ENCODE measurements around the gene MCTP2. TPM values are rescaled to one million over a fixed set of nuclear protein-coding genes. Genes with fewer than 3 reads are reported as not detected.

Gene MCTP2
- polyA plus RNA-seq, 1 experiment = 9.5 TPM

DNA sequence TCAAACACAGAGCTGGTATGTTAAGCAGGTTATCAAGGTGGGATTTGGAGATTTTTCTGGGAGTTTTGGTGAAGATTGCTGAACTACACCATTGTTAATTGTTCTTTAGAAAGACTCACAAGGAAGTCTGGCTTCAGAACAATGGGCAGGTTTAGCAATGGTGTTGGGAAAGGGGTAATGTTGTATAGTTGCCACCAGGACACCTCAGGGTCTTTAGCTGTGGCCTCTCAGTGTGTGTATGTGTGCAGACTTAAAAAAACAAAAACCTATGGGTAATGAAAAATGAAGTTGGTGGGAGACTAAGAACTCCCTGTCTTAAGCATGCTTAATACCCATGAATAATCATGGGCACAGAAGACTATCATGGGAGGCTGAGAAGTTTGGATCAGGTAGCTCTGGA, 91.7 kb downstream of the MCTP2 start:
- no peaks in the 10 kb centered on the region for H3K27me3 ChIP-seq (ENCODE audit: control insufficient read depth, insufficient read depth, low read length)
- no peaks in the 10 kb centered on the region for H3K36me3 ChIP-seq (ENCODE audit: control insufficient read depth, insufficient read depth, low read length)
- no peak for DNase-seq (ENCODE audit: low read depth)
- TF ChIP-seq, protein P1, sequence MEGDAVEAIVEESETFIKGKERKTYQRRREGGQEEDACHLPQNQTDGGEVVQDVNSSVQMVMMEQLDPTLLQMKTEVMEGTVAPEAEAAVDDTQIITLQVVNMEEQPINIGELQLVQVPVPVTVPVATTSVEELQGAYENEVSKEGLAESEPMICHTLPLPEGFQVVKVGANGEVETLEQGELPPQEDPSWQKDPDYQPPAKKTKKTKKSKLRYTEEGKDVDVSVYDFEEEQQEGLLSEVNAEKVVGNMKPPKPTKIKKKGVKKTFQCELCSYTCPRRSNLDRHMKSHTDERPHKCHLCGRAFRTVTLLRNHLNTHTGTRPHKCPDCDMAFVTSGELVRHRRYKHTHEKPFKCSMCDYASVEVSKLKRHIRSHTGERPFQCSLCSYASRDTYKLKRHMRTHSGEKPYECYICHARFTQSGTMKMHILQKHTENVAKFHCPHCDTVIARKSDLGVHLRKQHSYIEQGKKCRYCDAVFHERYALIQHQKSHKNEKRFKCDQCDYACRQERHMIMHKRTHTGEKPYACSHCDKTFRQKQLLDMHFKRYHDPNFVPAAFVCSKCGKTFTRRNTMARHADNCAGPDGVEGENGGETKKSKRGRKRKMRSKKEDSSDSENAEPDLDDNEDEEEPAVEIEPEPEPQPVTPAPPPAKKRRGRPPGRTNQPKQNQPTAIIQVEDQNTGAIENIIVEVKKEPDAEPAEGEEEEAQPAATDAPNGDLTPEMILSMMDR (IDR thresholded peaks at IDR 0.05; ENCODE audit: insufficient read depth, low read depth, low read length) = no peak
- no peak overlapping the region for H3K4me3 ChIP-seq (ENCODE audit: low read depth, low read length)
- ChIA-PET CTCF (interaction anchor here (1.0 to 9.0 kb wide), 16 partner anchors 9 to 1293 kb away, joined by 3 to 336 read pairs (median 6); partner anchors contain the start of gene MCTP2), POLR2A (no interaction called here)

DNA sequence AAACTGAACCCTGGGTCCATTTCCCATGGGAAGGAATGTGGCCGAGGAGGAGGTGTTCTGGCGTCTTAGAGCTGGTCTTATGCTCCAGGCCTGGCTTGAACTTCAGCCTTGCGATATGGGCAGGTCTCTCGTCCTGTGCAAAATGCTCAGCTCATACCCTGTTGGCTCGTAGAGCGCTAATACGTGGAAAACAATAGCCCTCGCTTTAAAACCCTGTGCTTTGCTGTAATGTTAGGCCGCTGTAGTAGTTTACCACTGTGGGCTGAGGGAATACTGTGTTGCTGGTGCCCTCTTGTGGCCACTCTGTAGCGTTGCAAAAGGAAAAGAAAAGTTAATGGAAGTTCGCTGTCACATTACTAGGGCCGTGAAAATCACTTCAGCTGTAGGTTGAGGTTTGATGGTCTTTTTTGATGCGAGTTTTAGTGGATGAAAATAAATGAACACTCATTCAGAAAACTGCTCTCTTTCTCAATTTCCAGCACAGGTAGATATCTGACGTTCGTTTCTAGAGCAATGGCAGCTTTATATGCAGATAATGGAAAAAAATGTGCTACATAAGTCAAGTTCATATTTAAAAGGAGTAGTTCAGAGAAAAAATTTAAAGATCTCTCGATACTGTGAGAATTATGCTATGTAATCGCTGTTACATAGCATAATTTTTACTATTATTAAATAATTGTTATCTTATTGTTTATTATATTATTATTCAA, 92.9 kb downstream of the MCTP2 start:
- TF ChIP-seq, protein P1 (IDR thresholded peaks at IDR 0.05; ENCODE audit: insufficient read depth, low read depth, low read length) = peak; percentile 90

GRCh38 chr15:94324835-94325767, 93.7 kb downstream of the MCTP2 start:
- ChIA-PET POLR2A (no interaction called here), CTCF (interaction anchor here (0.6 to 9.0 kb wide), 30 partner anchors 9 to 1300 kb away, joined by 3 to 336 read pairs (median 3); no protein-coding TSS in a partner anchor)
- Histone ChIP-seq H3K36me3 (ENCODE audit: control insufficient read depth, insufficient read depth, low read length) (no peaks in the 10 kb centered on the region), H3K4me3 (ENCODE audit: low read depth, low read length) (no peak overlapping the region), H3K27me3 (ENCODE audit: control insufficient read depth, insufficient read depth, low read length) (no peaks in the 10 kb centered on the region)
- DNase-seq (ENCODE audit: low read depth) = no peak
- TF ChIP-seq, protein P1 (IDR thresholded peaks at IDR 0.05; ENCODE audit: insufficient read depth, low read depth, low read length) = no peak

More for the DNA sequence above, 92.9 kb downstream of the MCTP2 start:
- DNase-seq (ENCODE audit: low read depth) = no peak
- H3K4me3 ChIP-seq (ENCODE audit: low read depth, low read length) = no peak overlapping the region
- H3K36me3 ChIP-seq (ENCODE audit: control insufficient read depth, insufficient read depth, low read length) = no peaks in the 10 kb centered on the region
- ChIA-PET POLR2A (no interaction called here), CTCF (interaction anchor here (0.6 to 9.0 kb wide), 44 partner anchors 8 to 1299 kb away, joined by 3 to 336 read pairs (median 3); no protein-coding TSS in a partner anchor)
- no peaks in the 10 kb centered on the region for H3K27me3 ChIP-seq (ENCODE audit: control insufficient read depth, insufficient read depth, low read length)

DNA sequence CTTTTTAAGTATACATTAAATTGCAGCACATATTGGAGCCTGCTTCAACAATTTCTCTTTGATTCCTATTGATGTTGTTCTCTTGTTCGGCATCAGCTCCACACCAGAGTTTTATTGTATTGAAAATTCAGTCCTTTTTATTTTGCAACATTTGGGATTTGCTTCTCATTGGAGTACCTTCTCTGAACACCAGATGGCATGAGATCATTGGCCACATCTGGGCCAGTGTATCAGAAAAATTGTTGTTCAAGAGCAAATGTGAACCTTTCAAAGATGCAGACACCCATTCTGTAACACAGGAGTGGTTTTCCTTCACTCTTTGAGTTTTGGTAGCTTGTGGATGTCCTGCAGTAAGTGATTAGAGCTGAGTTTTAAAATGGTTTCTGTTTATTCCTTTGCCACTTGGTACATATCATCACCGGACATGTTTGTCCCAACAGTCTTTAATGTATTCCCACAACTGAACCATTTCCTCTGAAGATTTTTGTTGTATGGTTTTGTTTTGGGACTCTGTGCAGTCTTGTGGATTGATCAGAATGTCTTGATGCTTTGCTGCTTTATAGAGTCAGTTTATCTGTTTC, 96.1 kb downstream of the MCTP2 start:
- Histone ChIP-seq H3K36me3 (ENCODE audit: control insufficient read depth, insufficient read depth, low read length) (no peaks in the 10 kb centered on the region), H3K27me3 (ENCODE audit: control insufficient read depth, insufficient read depth, low read length) (no peaks in the 10 kb centered on the region), H3K4me3 (ENCODE audit: low read depth, low read length) (no peak overlapping the region)
- ChIA-PET POLR2A (no interaction called here), CTCF (interaction anchor here (0.7 to 9.0 kb wide), 14 partner anchors 10 to 682 kb away, joined by 3 to 336 read pairs (median 3); no protein-coding TSS in a partner anchor)
- TF ChIP-seq, protein P1 (IDR thresholded peaks at IDR 0.05; ENCODE audit: insufficient read depth, low read depth, low read length) = peak; percentile 77
- no peak for DNase-seq (ENCODE audit: low read depth)

Data from BJ (cell line).